ENCODE results near the gene KIAA0040.

The KIAA0040 gene

GRCh38 chr1:175169286-175170018 lies 23.1 kb downstream of the KIAA0040 start:
- no peak for DNase-seq

GRCh38 chr1:175168782-175169181 lies 23.8 kb downstream of the KIAA0040 start:
- no peak for DNase-seq

- no peak for DNase-seq
These were observed 24.7 kb downstream of the KIAA0040 start for GRCh38 chr1:175167861-175168260.

- DNase-seq = no peak
These were observed 25.8 kb downstream of the KIAA0040 start for GRCh38 chr1:175166746-175167145.

GRCh38 chr1:175164751-175165150 lies 27.8 kb downstream of the KIAA0040 start:
- DNase-seq = no peak

GRCh38 chr1:175163702-175164101 lies 28.9 kb downstream of the KIAA0040 start:
- DNase-seq = no peak

- no peak for DNase-seq
These were observed 29.6 kb downstream of the KIAA0040 start for GRCh38 chr1:175162955-175163354.

GRCh38 chr1:175158170-175158591 lies 34.4 kb downstream of the KIAA0040 start:
- no peak for DNase-seq

GRCh38 chr1:175157200-175157599 lies 35.4 kb downstream of the KIAA0040 start:
- DNase-seq = no peak

GRCh38 chr1:175155936-175156335 lies 36.6 kb downstream of the KIAA0040 start:
- no peak for DNase-seq

- no peak for DNase-seq
These were observed 37.1 kb downstream of the KIAA0040 start for GRCh38 chr1:175155473-175155856.

GRCh38 chr1:175154629-175155472 lies 37.7 kb downstream of the KIAA0040 start:
- peak; percentile 8 for DNase-seq

GRCh38 chr1:175152006-175152652 lies 40.4 kb downstream of the KIAA0040 start:
- DNase-seq = peak; percentile 12

- DNase-seq = no peak
These were observed 41.8 kb downstream of the KIAA0040 start for GRCh38 chr1:175150596-175151319.

- DNase-seq = no peak
These were observed 44.5 kb downstream of the KIAA0040 start for GRCh38 chr1:175148068-175148467.

GRCh38 chr1:175147569-175147968 lies 45.0 kb downstream of the KIAA0040 start:
- no peak for DNase-seq

GRCh38 chr1:175146529-175147213 lies 45.9 kb downstream of the KIAA0040 start:
- no peak for DNase-seq

GRCh38 chr1:175145899-175146528 lies 46.6 kb downstream of the KIAA0040 start:
- DNase-seq = no peak

GRCh38 chr1:175138579-175138978 lies 54.0 kb downstream of the KIAA0040 start:
- no peak for DNase-seq

- no peak for DNase-seq
These were observed 55.2 kb downstream of the KIAA0040 start for GRCh38 chr1:175137369-175137768.

GRCh38 chr1:175136246-175136645 lies 56.3 kb downstream of the KIAA0040 start:
- DNase-seq = no peak

GRCh38 chr1:175134500-175134899 lies 58.1 kb downstream of the KIAA0040 start:
- no peak for DNase-seq
